Uterus (tissue), 4 donors: Measurements from ENCODE around the gene GRK3. TPM values are rescaled to one million over a fixed set of nuclear protein-coding genes. Genes with fewer than 3 reads are reported as not detected.
A peak's percentile ranks its signal among the peaks of the same experiment; 100 is the strongest.

Experiments used
- DNase-seq, 2 donors: peaks; one replicate each; pipeline ENCODE4 v3.0.0-alpha.2; 2019 to 2020
- H3K27ac ChIP-seq, 2 donors: fragments of 200-600 bp; sonication (generic); 1 replicate in 1 of 2; 2 replicates in 1 of 2; pipeline ENCODE4 v1.5.1; 2016 to 2018
- H3K27me3 ChIP-seq, 2 donors: fragments of 200-600 bp; sonication (generic); one replicate each; pipeline ENCODE4 v1.5.1; 2018 to 2019; ENCODE audit warnings: control low read depth in 1 of 2
- H3K36me3 ChIP-seq, 2 donors: fragments of 200-600 bp; sonication (generic); one replicate each; pipeline ENCODE4 v1.5.1; 2019; ENCODE audit warnings: control low read depth in 1 of 2
- H3K4me1 ChIP-seq, 2 donors: fragments of 200-600 bp; sonication (generic); one replicate each; pipeline ENCODE4 v1.5.1; 2018 to 2019; ENCODE audit warnings: control low read depth in 1 of 2
- H3K4me3 ChIP-seq, 2 donors: fragments of 200-600 bp; sonication (generic); 1 replicate in 1 of 2; 2 replicates in 1 of 2; pipeline ENCODE4 v1.5.1; 2018 to 2019; ENCODE audit warnings: mild to moderate bottlenecking in 1 of 2
- H3K9me3 ChIP-seq, 2 donors: fragments of 200-600 bp; sonication (generic); one replicate each; pipeline ENCODE4 v1.5.1; 2019; ENCODE audit warnings: control low read depth in 1 of 2
- POLR2A ChIP-seq, 2 donors: fragments of 450-650 bp; IDR thresholded peaks; one replicate each; pipeline ENCODE4 v1.6.1; 2016; ENCODE audit warnings: antibody characterized with exemption in 2 of 2, mild to moderate bottlenecking in 1 of 2, moderate library complexity in 1 of 2
- intact Hi-C: fragments of 100-400 bp; cut with DNase I; formaldehyde crosslinking; loops from one replicate; pipeline ENCODE4 v1.15.1; 2023; ENCODE audit warnings: low total_unique reads
- total RNA-seq, 4 donors: library from RNA; depleted of rRNA in 3 of 4; stranded (reverse); fragments of >200 nt in 3 of 4; gene quantifications; one replicate each; pipeline versions ENCODE4 v1.1.0 to v1.2.4, GENCODE V29; 2014 to 2023
- TF ChIP-seq, protein P1 (sequence below), 4 experiments: fragments of 200-600 bp in 2 of 4; fragments of 450-650 bp in 2 of 4; sonication (generic) in 2 of 4; IDR thresholded peaks; one replicate each; pipeline ENCODE4 v1.5.1; 2016 to 2019; ENCODE audit warnings: antibody characterized with exemption in 4 of 4, mild to moderate bottlenecking in 2 of 4, moderate library complexity in 1 of 4
- donor health status: DM: yes; HTN: yes; CAD: no.

Gene GRK3
- total RNA-seq, 4 donors from 2014 or later, result 1.3 to 15.8 (median 8.9) TPM

DNA sequence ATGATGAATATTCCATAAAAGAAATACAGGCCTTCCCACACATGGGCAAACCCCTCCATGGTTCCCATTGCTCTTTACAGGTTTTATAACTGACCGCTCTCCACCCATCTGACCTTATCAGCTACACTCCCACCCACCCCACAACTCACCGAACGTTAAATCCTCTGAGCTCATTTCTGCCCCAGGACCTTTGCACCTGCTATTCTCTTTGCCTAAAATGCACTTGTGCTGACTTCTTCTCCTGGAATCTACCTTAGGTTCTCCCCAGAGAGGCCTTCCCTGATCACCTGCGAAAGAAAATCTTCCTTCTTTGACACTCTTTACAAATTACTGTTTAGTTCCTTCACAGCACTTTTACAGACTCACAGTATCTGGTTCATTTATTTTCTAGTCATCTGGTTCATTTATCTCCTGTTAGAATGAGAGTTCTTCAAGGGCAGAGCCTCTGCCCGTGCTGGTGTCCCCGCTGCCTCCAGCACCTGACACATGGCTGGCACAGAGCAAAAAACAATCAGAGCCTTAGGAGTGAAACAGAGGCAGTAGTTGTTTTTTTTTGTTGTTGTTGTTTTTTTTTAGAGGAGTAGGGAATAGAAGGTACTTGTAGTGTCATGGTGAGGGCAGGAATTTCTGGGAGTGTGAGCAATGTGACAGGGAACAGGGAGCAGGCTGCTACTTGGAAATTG is 21.6 kb upstream of the GRK3 start:
- Histone ChIP-seq H3K27ac (peak overlapping the region in 1 of 2 donors; percentile 67), H3K9me3 (no peaks in the 10 kb centered on the region), H3K36me3 (no peaks in the 10 kb centered on the region), H3K4me3 (no peak overlapping the region), H3K27me3 (no peaks in the 10 kb centered on the region), H3K4me1 (no peaks in the 10 kb centered on the region)
- TF ChIP-seq POLR2A (IDR thresholded peaks at IDR 0.05), result no peak
- no peak for DNase-seq
- intact Hi-C loops, result no loop called here

DNA sequence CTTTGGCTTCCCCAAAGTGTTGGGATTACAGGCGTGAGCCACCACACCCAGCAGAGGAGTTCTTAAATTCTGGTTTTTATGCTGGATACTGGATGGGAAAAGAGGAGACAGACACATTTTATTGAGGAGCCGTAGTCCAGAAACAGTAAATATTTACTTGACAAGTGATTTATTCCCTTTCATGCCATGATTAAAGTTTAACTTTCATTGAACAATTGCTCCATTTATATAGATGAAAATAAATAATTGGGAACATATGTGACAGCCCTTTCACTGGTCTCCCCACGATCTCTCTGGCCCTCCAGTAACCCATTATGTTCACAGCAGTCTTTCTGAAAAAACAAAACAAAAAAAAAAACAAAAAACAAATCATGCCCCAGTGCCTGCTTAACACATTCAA is 19.3 kb upstream of the GRK3 start:
- Histone ChIP-seq H3K27ac (no peak overlapping the region), H3K36me3 (no peaks in the 10 kb centered on the region), H3K4me1 (no peaks in the 10 kb centered on the region), H3K9me3 (no peaks in the 10 kb centered on the region), H3K4me3 (no peak overlapping the region), H3K27me3 (no peaks in the 10 kb centered on the region)
- no peak for DNase-seq
- intact Hi-C loops, result no loop called here
- TF ChIP-seq POLR2A (IDR thresholded peaks at IDR 0.05), result no peak
- TF ChIP-seq, protein P1, sequence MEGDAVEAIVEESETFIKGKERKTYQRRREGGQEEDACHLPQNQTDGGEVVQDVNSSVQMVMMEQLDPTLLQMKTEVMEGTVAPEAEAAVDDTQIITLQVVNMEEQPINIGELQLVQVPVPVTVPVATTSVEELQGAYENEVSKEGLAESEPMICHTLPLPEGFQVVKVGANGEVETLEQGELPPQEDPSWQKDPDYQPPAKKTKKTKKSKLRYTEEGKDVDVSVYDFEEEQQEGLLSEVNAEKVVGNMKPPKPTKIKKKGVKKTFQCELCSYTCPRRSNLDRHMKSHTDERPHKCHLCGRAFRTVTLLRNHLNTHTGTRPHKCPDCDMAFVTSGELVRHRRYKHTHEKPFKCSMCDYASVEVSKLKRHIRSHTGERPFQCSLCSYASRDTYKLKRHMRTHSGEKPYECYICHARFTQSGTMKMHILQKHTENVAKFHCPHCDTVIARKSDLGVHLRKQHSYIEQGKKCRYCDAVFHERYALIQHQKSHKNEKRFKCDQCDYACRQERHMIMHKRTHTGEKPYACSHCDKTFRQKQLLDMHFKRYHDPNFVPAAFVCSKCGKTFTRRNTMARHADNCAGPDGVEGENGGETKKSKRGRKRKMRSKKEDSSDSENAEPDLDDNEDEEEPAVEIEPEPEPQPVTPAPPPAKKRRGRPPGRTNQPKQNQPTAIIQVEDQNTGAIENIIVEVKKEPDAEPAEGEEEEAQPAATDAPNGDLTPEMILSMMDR (IDR thresholded peaks at IDR 0.05), result no peak

DNA sequence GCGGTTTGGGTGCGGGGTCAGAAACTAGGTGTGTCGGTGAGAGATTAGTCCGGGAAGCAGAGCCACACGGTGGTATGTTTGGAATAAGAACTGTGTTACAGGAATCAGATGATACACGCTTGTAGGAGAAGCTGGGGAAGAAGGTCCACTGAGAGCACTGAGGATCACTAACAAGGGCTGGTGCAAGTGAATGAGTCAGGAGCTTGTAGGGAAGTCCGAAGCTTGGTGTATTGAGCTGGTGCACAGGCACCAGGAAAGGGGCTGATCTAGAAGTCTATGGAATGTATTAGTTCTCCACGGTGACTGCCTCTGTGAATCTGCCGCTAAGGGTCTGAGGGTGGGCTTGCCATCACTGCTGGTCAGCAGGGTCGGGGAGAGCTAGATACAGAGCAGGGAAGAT is 18.8 kb upstream of the GRK3 start:
- Histone ChIP-seq H3K27ac (no peak overlapping the region), H3K4me3 (no peak overlapping the region), H3K4me1 (no peaks in the 10 kb centered on the region), H3K9me3 (no peaks in the 10 kb centered on the region), H3K36me3 (no peaks in the 10 kb centered on the region), H3K27me3 (no peaks in the 10 kb centered on the region)
- no peak for DNase-seq
- TF ChIP-seq POLR2A (IDR thresholded peaks at IDR 0.05), result no peak
- TF ChIP-seq, protein P1 (IDR thresholded peaks at IDR 0.05), result no peak
- intact Hi-C loops, result no loop called here

DNA sequence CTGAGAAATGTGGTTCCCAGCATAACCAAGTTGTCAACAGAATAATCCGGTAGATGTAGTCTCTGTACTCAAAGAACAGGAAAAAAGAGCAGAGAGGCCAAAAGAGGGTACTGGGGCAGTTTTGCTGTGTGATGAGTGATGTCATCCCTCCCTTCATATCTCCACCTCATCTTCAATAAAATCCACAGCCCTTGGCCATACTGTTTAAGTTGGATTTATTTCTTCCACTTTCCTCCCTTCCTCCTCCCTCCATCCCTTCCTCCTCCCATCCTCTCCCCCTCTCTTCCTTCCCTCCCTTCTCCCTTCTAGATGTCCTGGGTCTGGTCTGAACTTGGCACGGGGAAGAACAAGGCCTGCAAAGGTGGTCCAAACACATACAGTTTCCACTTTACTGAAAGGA is 18.2 kb upstream of the GRK3 start:
- Histone ChIP-seq H3K27ac (no peak overlapping the region), H3K9me3 (no peaks in the 10 kb centered on the region), H3K36me3 (no peaks in the 10 kb centered on the region), H3K4me1 (no peaks in the 10 kb centered on the region), H3K4me3 (no peak overlapping the region), H3K27me3 (no peaks in the 10 kb centered on the region)
- TF ChIP-seq POLR2A (IDR thresholded peaks at IDR 0.05), result no peak
- TF ChIP-seq, protein P1 (IDR thresholded peaks at IDR 0.05), result no peak
- intact Hi-C loops, result no loop called here
- DNase-seq, result no peak

DNA sequence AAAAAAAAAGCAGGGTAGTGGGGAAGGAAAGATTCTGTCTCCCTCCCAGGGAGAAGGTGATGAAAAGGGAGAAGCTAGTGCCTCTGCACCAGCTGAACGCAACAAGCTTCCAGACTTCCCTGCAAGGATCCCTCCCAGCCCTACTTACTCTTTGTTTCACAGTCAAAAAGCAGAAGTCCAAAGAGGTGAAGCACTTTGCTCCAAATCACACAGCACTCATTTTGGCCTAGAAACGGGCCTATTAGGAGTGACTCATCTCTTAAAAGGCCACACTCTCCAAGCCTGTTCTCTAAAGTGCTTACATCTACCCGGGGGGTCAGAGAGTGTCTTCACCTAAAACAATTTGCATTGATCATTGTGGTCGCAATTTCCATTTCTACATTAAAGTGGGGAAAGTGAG is 17.7 kb upstream of the GRK3 start:
- no peaks in the 10 kb centered on the region for H3K27me3 ChIP-seq
- H3K4me1 ChIP-seq, result no peaks in the 10 kb centered on the region
- no peak for DNase-seq
- H3K27ac ChIP-seq, result no peak overlapping the region
- no peaks in the 10 kb centered on the region for H3K36me3 ChIP-seq
- intact Hi-C loops, result no loop called here
- H3K4me3 ChIP-seq, result no peak overlapping the region
- TF ChIP-seq POLR2A (IDR thresholded peaks at IDR 0.05), result no peak
- TF ChIP-seq, protein P1 (IDR thresholded peaks at IDR 0.05), result no peak
- no peaks in the 10 kb centered on the region for H3K9me3 ChIP-seq
